Pancreas (tissue), 10 donors: ENCODE results near the gene PRR15L. TPM values are rescaled to one million over a fixed set of nuclear protein-coding genes. Genes with fewer than 3 reads are reported as not detected.

Experiments
- ATAC-seq, 4 donors: fragments of 200-7000 bp; cut with Tn5 transposase; one replicate each; pipeline versions ENCODE4 v1.8.0 to v1.9.1; 2020; ENCODE audit warnings: mild to moderate bottlenecking in 4 of 4, moderate library complexity in 4 of 4
- DNase-seq, 6 donors: peaks; one replicate each; pipeline ENCODE4 v3.0.0-alpha.2; 2020
- FAIRE-seq: peaks from 2 replicates; lab custom pipeline; 2012; peaks lifted over from hg19 to GRCh38; lab: Jason Lieb, UNC
- H3K27ac ChIP-seq, 4 donors: fragments of 200-600 bp; sonication (generic); 1 replicate in 3 of 4; 2 replicates in 1 of 4; pipeline versions ENCODE4 v1.5.0 to v1.8.0; 2020
- H3K27me3 ChIP-seq, 4 donors: fragments of 200-600 bp; one replicate each; pipeline ENCODE4 v1.8.0; 2021
- H3K36me3 ChIP-seq, 3 donors: fragments of 200-600 bp; sonication (generic) in 1 of 3; one replicate each; pipeline versions ENCODE4 v1.5.0 to v1.8.0; 2020 to 2021
- H3K4me1 ChIP-seq, 3 donors: fragments of 200-600 bp; one replicate each; pipeline ENCODE4 v1.8.0; 2021
- H3K4me3 ChIP-seq, 4 donors: fragments of 200-600 bp; sonication (generic) in 2 of 4; one replicate each; pipeline versions ENCODE4 v1.5.0 to v1.8.0; 2020 to 2021
- H3K9me3 ChIP-seq, 4 donors: fragments of 200-600 bp; one replicate each; pipeline ENCODE4 v1.8.0; 2021
- WGBS, 2 donors: extraction: QIAGEN DNeasy Blood & Tissue Kit; methylation state at CpG; one replicate each; pipeline ENCODE4 v1.1.7; 2013; 5-methylcytosine and 5-hydroxymethylcytosine counted together
- intact Hi-C, 3 donors: fragments of 100-400 bp; cut with DNase I; formaldehyde crosslinking; loops; one replicate each; pipeline versions ENCODE4 v1.11.1 to v1.14.2; 2022
- polyA plus RNA-seq, 2 donors: library from polyadenylated mRNA; stranded (reverse); fragments of 200-250 nt; gene quantifications; one replicate each; pipeline ENCODE4 v1.2.3, GENCODE V29; 2013
- total RNA-seq, 6 donors: library from RNA; stranded (reverse); fragmentation: NEBNext Ultra II Directional in 4 of 6; extraction: Animal tissue kit (Norgen Biotek cat#: 25700) in 4 of 6; gene quantifications; one replicate each; pipeline versions ENCODE4 v1.2.1 to v1.2.4, GENCODE V29; 2021 to 2023
- TF ChIP-seq, protein P1 (sequence below), 4 donors: fragments of 200-600 bp; sonication (generic) in 3 of 4; IDR thresholded peaks; one replicate each; pipeline versions ENCODE4 v1.5.0 to v1.8.0; 2021; ENCODE audit warnings: antibody characterized with exemption in 4 of 4
- donor health status: healthy with polysubstance abuse.
- donor health status: DM: no; HTN: no; CAD: no; lungs with moderate emphysema.
- donor health status: DM: no; HTN: no; CAD: no.
- donor health status: control.
- donor health status: control.
- donor health status: Bipolar disorder and iron deficiency.
- donor health status: DM: yes; HTN: yes; CAD: no.
- donor health status: DM: no; HTN: no; CAD: no.
- donor health status: DM: no; HTN: no; CAD: no.
- donor health status: DM: yes; HTN: yes; CAD: no.

The PRR15L gene
- total and polyA plus RNA-seq, 8 donors, result 26.6 to 68.6 (median 49.8) TPM

DNA sequence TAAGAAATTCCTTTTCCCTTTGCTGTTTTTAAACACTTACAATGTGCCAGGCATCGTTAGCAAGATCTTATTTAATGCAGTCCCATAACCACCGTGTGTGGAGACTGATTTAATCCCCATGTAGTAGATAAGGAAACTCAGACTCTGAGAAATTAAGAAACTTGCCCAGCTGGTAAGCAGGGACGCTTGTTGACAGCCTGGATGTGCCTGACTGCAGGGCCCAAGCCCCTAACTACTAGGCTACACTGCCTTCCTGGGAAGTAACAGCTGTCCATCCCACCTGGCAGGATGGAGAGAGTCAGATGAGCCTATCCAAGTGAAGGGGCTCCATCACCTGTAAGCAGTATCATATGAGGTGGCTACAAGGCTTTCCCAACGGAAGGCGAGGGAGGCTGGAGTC, 36.3 kb upstream of the PRR15L start:
- Histone ChIP-seq H3K27me3 (no peaks in the 10 kb centered on the region), H3K27ac (peak overlapping the region in 1 of 4 donors; percentile 1), H3K9me3 (no peaks in the 10 kb centered on the region), H3K4me3 (no peak overlapping the region), H3K36me3 (no peaks in the 10 kb centered on the region), H3K4me1 (peaks cover 10 to 17% (median 16%) of the 10 kb centered on the region in 3 donors)
- WGBS, 2 donors, result 54 to 61% methylated on average over 5 of the region's 5 CpGs
- TF ChIP-seq, protein P1, sequence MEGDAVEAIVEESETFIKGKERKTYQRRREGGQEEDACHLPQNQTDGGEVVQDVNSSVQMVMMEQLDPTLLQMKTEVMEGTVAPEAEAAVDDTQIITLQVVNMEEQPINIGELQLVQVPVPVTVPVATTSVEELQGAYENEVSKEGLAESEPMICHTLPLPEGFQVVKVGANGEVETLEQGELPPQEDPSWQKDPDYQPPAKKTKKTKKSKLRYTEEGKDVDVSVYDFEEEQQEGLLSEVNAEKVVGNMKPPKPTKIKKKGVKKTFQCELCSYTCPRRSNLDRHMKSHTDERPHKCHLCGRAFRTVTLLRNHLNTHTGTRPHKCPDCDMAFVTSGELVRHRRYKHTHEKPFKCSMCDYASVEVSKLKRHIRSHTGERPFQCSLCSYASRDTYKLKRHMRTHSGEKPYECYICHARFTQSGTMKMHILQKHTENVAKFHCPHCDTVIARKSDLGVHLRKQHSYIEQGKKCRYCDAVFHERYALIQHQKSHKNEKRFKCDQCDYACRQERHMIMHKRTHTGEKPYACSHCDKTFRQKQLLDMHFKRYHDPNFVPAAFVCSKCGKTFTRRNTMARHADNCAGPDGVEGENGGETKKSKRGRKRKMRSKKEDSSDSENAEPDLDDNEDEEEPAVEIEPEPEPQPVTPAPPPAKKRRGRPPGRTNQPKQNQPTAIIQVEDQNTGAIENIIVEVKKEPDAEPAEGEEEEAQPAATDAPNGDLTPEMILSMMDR (IDR thresholded peaks at IDR 0.05), result no peak
- ATAC-seq, result peak; percentile 19 to 67 (median 38)
- intact Hi-C loops, result no loop called here
- FAIRE-seq, result no peak
- DNase-seq, result peak in 2 of 6 donors; percentile 58 to 62

DNA sequence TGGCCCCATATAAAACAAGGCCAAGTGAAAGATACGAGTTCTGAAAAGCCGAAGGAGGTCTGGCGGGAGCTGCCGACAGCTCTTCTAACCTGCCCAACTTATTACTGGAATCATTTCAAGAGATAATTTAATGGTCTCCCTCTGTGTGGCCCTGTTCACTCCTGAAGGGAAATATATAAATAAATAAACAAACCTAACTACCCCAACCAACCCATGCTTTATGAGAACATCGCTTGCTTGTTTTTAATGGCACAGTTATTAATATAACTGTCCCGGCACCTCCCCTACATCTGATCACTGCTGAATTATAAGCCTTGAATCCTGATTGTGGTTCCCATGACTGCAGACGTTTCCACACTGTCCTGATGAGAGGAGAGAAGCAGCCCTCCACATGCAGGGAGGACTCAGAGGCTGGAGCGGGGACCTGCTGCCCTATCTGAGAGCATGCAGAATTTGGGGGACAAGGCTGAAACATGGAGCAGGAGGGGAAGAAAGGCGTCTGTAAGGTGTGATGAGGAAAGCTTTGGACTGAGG, 35.4 kb upstream of the PRR15L start:
- ATAC-seq (no peak), FAIRE-seq (no peak), DNase-seq (no peak)
- Histone ChIP-seq H3K9me3 (no peaks in the 10 kb centered on the region), H3K36me3 (no peaks in the 10 kb centered on the region), H3K4me3 (no peak overlapping the region), H3K4me1 (peaks cover 10 to 17% (median 16%) of the 10 kb centered on the region in 3 donors), H3K27me3 (no peaks in the 10 kb centered on the region), H3K27ac (no peak overlapping the region)
- TF ChIP-seq, protein P1 (IDR thresholded peaks at IDR 0.05), result no peak
- WGBS, 2 donors, result 64 to 68% methylated on average over 9 of the region's 9 CpGs
- intact Hi-C loops, result no loop called here

DNA sequence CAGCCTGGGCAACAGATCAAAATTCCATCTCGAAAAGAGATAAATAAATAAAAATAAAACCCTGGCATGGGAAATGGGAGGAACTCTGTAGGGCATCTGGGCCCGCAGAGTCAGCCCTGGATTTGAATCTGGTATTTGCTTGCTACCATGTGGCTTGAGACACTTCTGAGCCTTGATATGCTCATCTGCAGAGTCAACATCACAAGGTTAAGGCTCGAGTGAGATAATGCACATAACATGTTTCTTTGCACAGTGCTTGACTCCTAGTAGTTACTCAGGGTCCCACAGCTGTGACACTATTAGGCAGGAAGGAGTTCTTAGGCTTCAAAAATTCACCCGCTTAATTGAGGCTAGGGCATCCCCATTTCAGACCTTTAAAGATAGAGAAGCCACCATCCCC, 34.5 kb upstream of the PRR15L start:
- FAIRE-seq, result no peak
- intact Hi-C loops, result no loop called here
- H3K4me3 ChIP-seq, result no peak overlapping the region
- 59 to 64% methylated on average over 4 of the region's 4 CpGs for WGBS, 2 donors
- H3K36me3 ChIP-seq, result no peaks in the 10 kb centered on the region
- no peak for ATAC-seq
- TF ChIP-seq, protein P1 (IDR thresholded peaks at IDR 0.05), result no peak
- H3K27me3 ChIP-seq, result no peaks in the 10 kb centered on the region
- peaks cover 10 to 18% (median 16%) of the 10 kb centered on the region in 3 donors for H3K4me1 ChIP-seq
- H3K27ac ChIP-seq, result no peak overlapping the region
- H3K9me3 ChIP-seq, result no peaks in the 10 kb centered on the region
- no peak for DNase-seq

DNA sequence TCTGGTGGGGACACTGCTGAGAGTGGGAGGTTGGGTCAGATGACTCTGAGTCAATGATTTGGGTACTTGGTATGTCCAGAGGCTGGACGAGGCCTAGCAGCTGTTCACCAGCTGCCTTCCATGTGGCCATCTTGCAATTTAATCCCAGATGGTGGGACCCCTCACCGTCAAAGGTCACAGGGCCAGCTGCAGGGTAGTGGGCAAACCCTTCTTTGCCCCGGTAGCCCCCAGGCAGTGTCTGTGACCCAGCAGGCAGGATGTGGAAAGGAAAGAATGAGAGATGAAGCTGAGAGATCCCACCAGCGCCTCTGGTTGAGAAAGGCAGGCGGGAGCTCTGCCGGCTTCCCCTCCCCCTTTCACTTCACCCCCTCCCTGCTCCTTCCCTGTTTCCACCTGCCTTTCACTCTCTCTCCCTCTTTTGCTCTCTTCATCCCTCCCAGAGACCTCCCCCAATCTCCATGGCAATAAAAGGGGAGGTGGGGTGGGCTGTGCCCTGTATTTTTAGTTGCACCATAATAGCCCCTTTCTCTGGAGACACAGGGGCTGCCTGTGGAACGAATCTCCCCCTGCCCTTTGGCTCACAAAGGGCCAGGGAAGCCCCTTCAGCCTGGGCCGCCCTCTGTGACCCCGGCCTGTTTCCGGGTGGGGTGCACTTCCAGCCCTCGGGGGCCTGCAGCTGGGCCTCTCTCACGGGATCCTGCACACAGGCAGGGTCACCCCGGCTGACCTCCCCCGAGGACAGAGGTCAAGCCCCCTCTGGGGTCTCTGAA, 33.5 kb upstream of the PRR15L start:
- Histone ChIP-seq H3K4me3 (no peak overlapping the region), H3K27me3 (no peaks in the 10 kb centered on the region), H3K4me1 (peaks cover 10 to 21% (median 16%) of the 10 kb centered on the region in 3 donors), H3K9me3 (no peaks in the 10 kb centered on the region), H3K27ac (no peak overlapping the region), H3K36me3 (no peaks in the 10 kb centered on the region)
- ATAC-seq (no peak), FAIRE-seq (no peak), DNase-seq (no peak)
- intact Hi-C loops, result no loop called here
- 75 to 77% methylated on average over 14 of the region's 14 CpGs for WGBS, 2 donors
- TF ChIP-seq, protein P1 (IDR thresholded peaks at IDR 0.05), result no peak

DNA sequence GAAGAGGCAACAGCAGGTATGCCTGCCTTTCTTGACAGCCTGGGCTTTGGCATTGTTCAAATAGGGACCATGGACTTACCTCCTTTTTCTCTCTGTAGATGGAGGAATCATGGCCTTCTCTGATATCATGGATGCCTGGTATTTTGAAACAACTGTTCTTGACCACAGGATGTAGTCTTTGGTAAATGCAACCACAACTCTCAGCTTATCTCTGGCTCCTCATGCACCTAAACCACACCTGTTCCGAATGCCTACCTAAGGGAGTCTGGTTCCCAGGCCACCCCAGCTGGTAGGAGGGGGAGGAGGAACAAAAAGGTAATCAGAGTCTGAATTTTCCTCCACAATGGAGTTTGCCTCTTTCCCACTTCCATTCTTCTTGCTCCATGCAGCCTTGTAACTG, 32.0 kb upstream of the PRR15L start:
- FAIRE-seq, result no peak
- WGBS, 2 donors, result 50 to 53% methylated on average over 1 of the region's 1 CpG

More for the DNA sequence above, 32.0 kb upstream of the PRR15L start:
- H3K4me1 ChIP-seq, result peaks cover 0 to 16% (median 4%) of the 10 kb centered on the region in 3 donors
- H3K36me3 ChIP-seq, result no peaks in the 10 kb centered on the region
- no peak for ATAC-seq
- H3K27me3 ChIP-seq, result no peaks in the 10 kb centered on the region
- TF ChIP-seq, protein P1 (IDR thresholded peaks at IDR 0.05), result no peak
- no peak overlapping the region for H3K27ac ChIP-seq
- no peaks in the 10 kb centered on the region for H3K9me3 ChIP-seq
- intact Hi-C loops, result no loop called here
- H3K4me3 ChIP-seq, result no peak overlapping the region
- DNase-seq, result no peak
